ENCODE results near the gene SEMA3C.

DNA sequence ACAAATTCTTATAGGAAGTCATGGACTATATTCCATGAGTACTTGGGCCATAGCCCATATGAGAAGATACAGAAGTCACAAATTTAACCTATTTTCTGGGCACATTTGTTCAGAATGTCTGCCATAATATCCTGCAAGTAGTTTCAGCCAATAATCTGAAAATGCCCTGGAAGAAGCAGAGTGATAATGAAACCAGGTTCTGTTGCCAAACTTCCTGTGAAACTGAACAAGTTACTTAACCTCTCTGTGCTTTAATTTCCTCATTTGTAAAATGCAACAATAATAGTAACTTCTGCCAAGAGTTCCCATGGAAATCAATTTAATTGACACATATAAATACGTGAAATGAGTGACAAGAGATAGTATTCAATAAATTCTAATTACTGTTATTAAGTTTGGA, 88.8 kb downstream of the SEMA3C start:
- TF ChIP-seq POLR2AphosphoS5 (IDR thresholded peaks at IDR 0.05), result no peak
- TF ChIP-seq, protein P1, sequence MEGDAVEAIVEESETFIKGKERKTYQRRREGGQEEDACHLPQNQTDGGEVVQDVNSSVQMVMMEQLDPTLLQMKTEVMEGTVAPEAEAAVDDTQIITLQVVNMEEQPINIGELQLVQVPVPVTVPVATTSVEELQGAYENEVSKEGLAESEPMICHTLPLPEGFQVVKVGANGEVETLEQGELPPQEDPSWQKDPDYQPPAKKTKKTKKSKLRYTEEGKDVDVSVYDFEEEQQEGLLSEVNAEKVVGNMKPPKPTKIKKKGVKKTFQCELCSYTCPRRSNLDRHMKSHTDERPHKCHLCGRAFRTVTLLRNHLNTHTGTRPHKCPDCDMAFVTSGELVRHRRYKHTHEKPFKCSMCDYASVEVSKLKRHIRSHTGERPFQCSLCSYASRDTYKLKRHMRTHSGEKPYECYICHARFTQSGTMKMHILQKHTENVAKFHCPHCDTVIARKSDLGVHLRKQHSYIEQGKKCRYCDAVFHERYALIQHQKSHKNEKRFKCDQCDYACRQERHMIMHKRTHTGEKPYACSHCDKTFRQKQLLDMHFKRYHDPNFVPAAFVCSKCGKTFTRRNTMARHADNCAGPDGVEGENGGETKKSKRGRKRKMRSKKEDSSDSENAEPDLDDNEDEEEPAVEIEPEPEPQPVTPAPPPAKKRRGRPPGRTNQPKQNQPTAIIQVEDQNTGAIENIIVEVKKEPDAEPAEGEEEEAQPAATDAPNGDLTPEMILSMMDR (IDR thresholded peaks at IDR 0.05), result no peak

Data from sigmoid colon (tissue), 4 donors.